Trophoblast cell (in vitro differentiated cells and primary cell): ENCODE measurements around the gene CENPT.

Experiments used
- DNase-seq, 2 donors: peaks; one replicate each; pipeline ENCODE4 v3.0.0-alpha.2; 2016
- H2AFZ ChIP-seq: 2 replicates; pipeline ENCODE4 v1.6.1; 2013; ENCODE audit warnings: low read length, moderate library complexity, mild to moderate bottlenecking; ENCODE audit not compliant: insufficient read depth, poor library complexity
- H2AK5ac ChIP-seq: 2 replicates; pipeline ENCODE4 v1.6.1; 2013; ENCODE audit warnings: mild to moderate bottlenecking, low read length
- H2BK120ac ChIP-seq: 2 replicates; pipeline ENCODE4 v1.6.1; 2013; ENCODE audit warnings: low read length, mild to moderate bottlenecking, moderate library complexity; ENCODE audit not compliant: insufficient read depth, poor library complexity
- H2BK12ac ChIP-seq: 2 replicates; pipeline ENCODE4 v1.6.1; 2013; ENCODE audit warnings: mild to moderate bottlenecking, low read length, moderate library complexity
- H2BK5ac ChIP-seq: 2 replicates; pipeline ENCODE4 v1.6.1; 2013; ENCODE audit warnings: low read length, low read depth, moderate library complexity, mild to moderate bottlenecking; ENCODE audit not compliant: poor library complexity
- H3K14ac ChIP-seq: 2 replicates; pipeline ENCODE4 v1.6.1; 2013; ENCODE audit warnings: mild to moderate bottlenecking, low read length
- H3K18ac ChIP-seq: 2 replicates; pipeline ENCODE4 v1.6.1; 2013; ENCODE audit warnings: mild to moderate bottlenecking, low read length
- H3K23ac ChIP-seq: 2 replicates; pipeline ENCODE4 v1.6.1; 2013; ENCODE audit warnings: low read length
- H3K27ac ChIP-seq: 2 replicates; pipeline ENCODE4 v1.5.1; 2013; ENCODE audit warnings: low read depth, mild to moderate bottlenecking, inconsistent platforms, low read length, moderate library complexity
- H3K27me3 ChIP-seq: 2 replicates; pipeline ENCODE4 v1.6.1; 2013; ENCODE audit warnings: inconsistent platforms, mild to moderate bottlenecking, low read length, moderate library complexity; ENCODE audit not compliant: insufficient read depth
- H3K36me3 ChIP-seq, 2 experiments: 1 replicate in 1 of 2; 2 replicates in 1 of 2; pipeline ENCODE4 v1.6.1; 2013; ENCODE audit warnings: low read length in 2 of 2, mild to moderate bottlenecking in 2 of 2, moderate library complexity in 1 of 2; ENCODE audit not compliant: insufficient read depth in 2 of 2, control insufficient read depth in 1 of 2
- H3K4ac ChIP-seq: 2 replicates; pipeline ENCODE4 v1.6.1; 2013; ENCODE audit warnings: low read depth, mild to moderate bottlenecking, low read length, moderate library complexity
- H3K4me1 ChIP-seq, 2 experiments: 1 replicate in 1 of 2; 2 replicates in 1 of 2; pipeline ENCODE4 v1.6.1; 2013; ENCODE audit warnings: low read length in 2 of 2, mild to moderate bottlenecking in 2 of 2, moderate library complexity in 1 of 2; ENCODE audit not compliant: insufficient read depth in 2 of 2, control insufficient read depth in 1 of 2
- H3K4me2 ChIP-seq: 2 replicates; pipeline ENCODE4 v1.6.1; 2013; ENCODE audit warnings: inconsistent platforms, mild to moderate bottlenecking, low read length, moderate library complexity
- H3K4me3 ChIP-seq: 2 replicates; pipeline ENCODE4 v1.5.1; 2013; ENCODE audit warnings: mild to moderate bottlenecking, low read depth, low read length, inconsistent platforms
- H3K79me1 ChIP-seq: one replicate; pipeline ENCODE4 v1.6.1; 2013; ENCODE audit warnings: low read length
- H3K79me2 ChIP-seq: 2 replicates; pipeline ENCODE4 v1.6.1; 2013; ENCODE audit warnings: low read length, mild to moderate bottlenecking; ENCODE audit not compliant: control insufficient read depth, insufficient read depth, poor library complexity
- H3K9ac ChIP-seq: 2 replicates; pipeline ENCODE4 v1.6.1; 2013; ENCODE audit warnings: mild to moderate bottlenecking, low read length
- H3K9me3 ChIP-seq: 2 replicates; pipeline ENCODE4 v1.6.1; 2013; ENCODE audit warnings: low read depth, mild to moderate bottlenecking, control low read depth, inconsistent platforms, low read length; ENCODE audit not compliant: insufficient read depth
- H4K12ac ChIP-seq: 2 replicates; pipeline ENCODE4 v1.6.1; 2013; ENCODE audit warnings: low read depth, mild to moderate bottlenecking, low read length, moderate library complexity
- H4K8ac ChIP-seq: 2 replicates; pipeline ENCODE4 v1.6.1; 2013; ENCODE audit warnings: low read depth, mild to moderate bottlenecking, low read length, moderate library complexity
- H4K91ac ChIP-seq: one replicate; pipeline ENCODE4 v1.6.1; 2013; ENCODE audit warnings: low read depth, mild to moderate bottlenecking, low read length, moderate library complexity
- WGBS: extraction: QIAGEN DNeasy Blood & Tissue Kit; methylation state at CpG from one replicate; pipeline ENCODE4 v1.1.7; 2013; ENCODE audit warnings: missing lambda C conversion rate; ENCODE audit not compliant: insufficient read length, insufficient coverage; ENCODE audit errors: extremely low coverage; 5-methylcytosine and 5-hydroxymethylcytosine counted together

Gene CENPT

GRCh38 chr16:67882374-67883145 is 35.1 kb upstream of the CENPT start:
- Histone ChIP-seq H4K91ac (no peak overlapping the region), H3K14ac (no peak overlapping the region), H2BK120ac (no peak overlapping the region), H3K4me1 (peaks cover 20 to 25% of the 10 kb centered on the region in 2 experiments), H3K79me1 (peaks cover 2% of the 10 kb centered on the region), H3K18ac (no peak overlapping the region), H3K27ac (no peak overlapping the region), H2BK12ac (no peak overlapping the region), H3K79me2 (no peaks in the 10 kb centered on the region), H2AFZ (no peak overlapping the region), H4K8ac (no peak overlapping the region), H2AK5ac (no peak overlapping the region), H3K4me2 (no peak overlapping the region), H2BK5ac (no peak overlapping the region), H3K9ac (no peak overlapping the region), H3K23ac (no peak overlapping the region), H3K36me3 (peaks cover 68 to 69% of the 10 kb centered on the region in 2 experiments), H3K4ac (no peak overlapping the region), H3K9me3 (peaks cover 4% of the 10 kb centered on the region), H3K27me3 (no peaks in the 10 kb centered on the region), H3K4me3 (no peak overlapping the region), H4K12ac (no peak overlapping the region)
- DNase-seq = no peak
- WGBS = no CpG with 5 or more reads among the region's 18 CpGs

- WGBS = no CpG with 5 or more reads among the region's 21 CpGs
Observed at GRCh38 chr16:67881621-67882161, 34.2 kb upstream of the CENPT start.

DNA sequence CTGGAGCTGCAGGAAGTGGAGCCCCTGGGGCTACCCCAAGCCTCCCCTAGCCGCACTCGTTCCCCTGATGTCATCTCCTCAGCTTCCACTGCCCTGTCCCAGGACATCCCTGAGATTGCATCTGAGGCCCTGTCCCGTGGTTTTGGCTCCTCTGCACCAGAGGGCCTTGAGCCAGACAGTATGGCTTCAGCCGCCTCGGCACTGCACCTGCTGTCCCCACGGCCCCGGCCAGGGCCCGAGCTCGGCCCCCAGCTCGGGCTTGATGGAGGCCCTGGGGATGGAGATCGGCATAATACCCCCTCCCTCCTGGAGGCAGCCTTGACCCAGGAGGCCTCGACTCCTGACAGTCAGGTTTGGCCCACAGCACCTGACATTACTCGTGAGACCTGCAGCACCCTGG is 33.1 kb upstream of the CENPT start:
- DNase-seq = no peak
- H3K23ac ChIP-seq = no peak overlapping the region
- H2AK5ac ChIP-seq = no peak overlapping the region
- H3K9ac ChIP-seq = no peak overlapping the region
- H4K91ac ChIP-seq = no peak overlapping the region
- no peaks in the 10 kb centered on the region for H3K27me3 ChIP-seq
- H3K4ac ChIP-seq = no peak overlapping the region
- no peak overlapping the region for H2BK12ac ChIP-seq
- no peak overlapping the region for H3K18ac ChIP-seq
- H3K4me2 ChIP-seq = no peak overlapping the region
- H2BK5ac ChIP-seq = no peak overlapping the region
- peaks cover 6% of the 10 kb centered on the region for H3K9me3 ChIP-seq
- H3K79me1 ChIP-seq = no peaks in the 10 kb centered on the region
- H3K79me2 ChIP-seq = no peaks in the 10 kb centered on the region
- H3K4me3 ChIP-seq = no peak overlapping the region
- H4K12ac ChIP-seq = no peak overlapping the region
- no CpG with 5 or more reads among the region's 13 CpGs for WGBS
- peaks cover 80 to 83% of the 10 kb centered on the region in 2 experiments for H3K36me3 ChIP-seq
- no peak overlapping the region for H2BK120ac ChIP-seq
- H2AFZ ChIP-seq = no peak overlapping the region
- H3K14ac ChIP-seq = no peak overlapping the region
- H4K8ac ChIP-seq = no peak overlapping the region
- peaks cover 20 to 25% of the 10 kb centered on the region in 2 experiments for H3K4me1 ChIP-seq
- no peak overlapping the region for H3K27ac ChIP-seq

More at GRCh38 chr16:67881621-67882161, 34.2 kb upstream of the CENPT start:
- H3K4me3 ChIP-seq = no peak overlapping the region
- no peak overlapping the region for H3K4ac ChIP-seq
- no peak for DNase-seq
- H4K12ac ChIP-seq = no peak overlapping the region
- H3K23ac ChIP-seq = no peak overlapping the region
- H3K4me2 ChIP-seq = no peak overlapping the region
- H3K27me3 ChIP-seq = no peaks in the 10 kb centered on the region
- H3K79me1 ChIP-seq = peaks cover 2% of the 10 kb centered on the region
- H2AK5ac ChIP-seq = no peak overlapping the region
- H2AFZ ChIP-seq = no peak overlapping the region
- no peak overlapping the region for H4K91ac ChIP-seq
- no peak overlapping the region for H2BK12ac ChIP-seq
- H4K8ac ChIP-seq = no peak overlapping the region
- peaks cover 6% of the 10 kb centered on the region for H3K9me3 ChIP-seq
- peaks cover 20 to 25% of the 10 kb centered on the region in 2 experiments for H3K4me1 ChIP-seq
- H2BK120ac ChIP-seq = no peak overlapping the region
- H3K79me2 ChIP-seq = no peaks in the 10 kb centered on the region
- no peak overlapping the region for H3K14ac ChIP-seq
- H2BK5ac ChIP-seq = no peak overlapping the region
- H3K18ac ChIP-seq = no peak overlapping the region
- peaks cover 76 to 78% of the 10 kb centered on the region in 2 experiments for H3K36me3 ChIP-seq
- H3K9ac ChIP-seq = no peak overlapping the region
- H3K27ac ChIP-seq = no peak overlapping the region

DNA sequence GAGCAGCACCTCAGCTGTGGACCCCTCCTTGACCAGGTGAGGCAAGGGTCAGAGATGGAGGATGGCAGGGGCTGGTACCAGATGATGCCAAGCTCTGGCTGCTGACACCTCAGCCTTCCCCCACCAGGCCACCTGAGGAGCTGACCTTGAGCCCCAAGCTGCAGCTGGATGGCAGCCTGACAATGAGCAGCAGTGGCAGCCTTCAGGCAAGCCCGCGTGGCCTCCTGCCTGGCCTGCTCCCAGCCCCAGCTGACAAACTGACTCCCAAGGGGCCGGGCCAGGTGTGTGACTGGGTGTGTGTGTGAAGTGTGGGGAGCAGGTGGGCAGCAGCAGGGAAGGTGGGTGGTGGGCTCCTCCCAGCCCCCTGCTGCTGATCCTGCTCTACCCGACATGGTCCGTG is 32.4 kb upstream of the CENPT start:
- H3K4me2 ChIP-seq = no peak overlapping the region
- no peak overlapping the region for H3K4me3 ChIP-seq
- H2BK12ac ChIP-seq = no peak overlapping the region
- no CpG with 5 or more reads among the region's 5 CpGs for WGBS
- H2BK120ac ChIP-seq = no peak overlapping the region
- no peak overlapping the region for H3K4ac ChIP-seq
- H3K14ac ChIP-seq = no peak overlapping the region
- peaks cover 6% of the 10 kb centered on the region for H3K9me3 ChIP-seq
- no peaks in the 10 kb centered on the region for H3K79me2 ChIP-seq
- peaks cover 80 to 84% of the 10 kb centered on the region in 2 experiments for H3K36me3 ChIP-seq
- H3K4me1 ChIP-seq = peaks cover 19 to 22% of the 10 kb centered on the region in 2 experiments
- no peaks in the 10 kb centered on the region for H3K79me1 ChIP-seq
- no peak overlapping the region for H4K12ac ChIP-seq
- DNase-seq = no peak
- no peak overlapping the region for H2AK5ac ChIP-seq
- no peak overlapping the region for H2BK5ac ChIP-seq
- no peak overlapping the region for H3K23ac ChIP-seq
- H4K8ac ChIP-seq = no peak overlapping the region
- H3K18ac ChIP-seq = no peak overlapping the region
- H3K9ac ChIP-seq = no peak overlapping the region
- H3K27ac ChIP-seq = no peak overlapping the region
- no peak overlapping the region for H2AFZ ChIP-seq
- H3K27me3 ChIP-seq = no peaks in the 10 kb centered on the region
- H4K91ac ChIP-seq = no peak overlapping the region
